GM12872 (cell line): ENCODE measurements around the gene SGSM2.

Experiments
- CTCF ChIP-seq: IDR thresholded peaks from 3 replicates; pipeline ENCODE4 v1.5.1; 2011; ENCODE audit warnings: low read depth, mild to moderate bottlenecking, low read length, moderate library complexity; ENCODE audit not compliant: insufficient read depth

Gene SGSM2

GRCh38 chr17:2376107-2376506 is 38.8 kb downstream of the SGSM2 start:
- no peak for TF ChIP-seq CTCF

- TF ChIP-seq CTCF = no peak
These were observed 40.4 kb downstream of the SGSM2 start for GRCh38 chr17:2377659-2378058.

GRCh38 chr17:2378905-2379304 is 41.6 kb downstream of the SGSM2 start:
- no peak for TF ChIP-seq CTCF

GRCh38 chr17:2379489-2380225 is 42.4 kb downstream of the SGSM2 start:
- no peak for TF ChIP-seq CTCF

- TF ChIP-seq CTCF = no peak
These were observed 43.1 kb downstream of the SGSM2 start for GRCh38 chr17:2380226-2380922.

- no peak for TF ChIP-seq CTCF
These were observed 43.8 kb downstream of the SGSM2 start for GRCh38 chr17:2380950-2381649.

- no peak for TF ChIP-seq CTCF
These were observed 46.4 kb downstream of the SGSM2 start for GRCh38 chr17:2383628-2384167.
